Astrocyte of the cerebellum (primary cell): ENCODE data around the gene UFC1.

Source experiments
- DNase-seq: peaks from one replicate; pipeline ENCODE4 v3.0.0-alpha.2; 2011; ENCODE audit warnings: low read depth
- H3K4me3 ChIP-seq: 2 replicates; pipeline ENCODE4 v1.5.1; 2011; ENCODE audit warnings: mild to moderate bottlenecking, low read depth, low read length, moderate library complexity
- in situ Hi-C: cut with HindIII; loops from 2 replicates; pipeline ENCODE4 v1.10.0; 2017; ENCODE audit warnings: low sequenced_read_pairs
- TF ChIP-seq, protein P1 (sequence below): IDR thresholded peaks from 2 replicates; pipeline ENCODE4 v1.5.1; 2012; ENCODE audit warnings: low read length, low read depth, moderate library complexity, mild to moderate bottlenecking; ENCODE audit errors: missing control alignments

Gene UFC1

DNA sequence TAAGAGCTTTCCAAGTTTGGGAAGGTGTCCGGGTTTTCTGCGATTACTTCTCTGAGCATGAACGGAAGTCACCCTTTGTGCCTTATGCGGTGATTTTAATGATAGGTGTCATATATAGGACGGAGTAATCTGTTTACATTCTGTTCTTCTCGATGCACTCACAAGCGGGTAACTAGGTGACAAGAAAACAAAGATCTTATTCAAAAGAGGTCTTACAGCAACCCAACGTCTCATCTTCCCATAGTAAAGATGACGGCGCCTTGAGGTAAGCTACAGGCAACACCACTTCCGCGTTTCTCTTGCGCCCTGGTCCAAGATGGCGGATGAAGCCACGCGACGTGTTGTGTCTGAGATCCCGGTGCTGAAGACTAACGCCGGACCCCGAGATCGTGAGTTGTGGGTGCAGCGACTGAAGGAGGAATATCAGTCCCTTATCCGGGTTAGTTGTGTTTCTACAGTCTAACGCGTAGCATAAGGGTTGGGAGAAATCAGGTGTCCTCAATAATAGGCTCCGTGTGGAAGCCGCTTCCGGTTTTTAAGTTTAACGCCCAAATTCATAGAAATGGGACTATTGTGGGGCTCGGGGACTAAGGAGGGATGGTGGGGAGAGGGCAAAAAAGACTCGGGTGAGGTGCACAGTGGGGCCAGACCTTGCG, at the start of gene UFC1:
TSS of gene UFC1 (plus strand) at position 297 of the 656 bp plus-strand sequence. CDS start at position 317, 20 bp downstream.
- peak within 1 kb of the TSS; percentile 61 for H3K4me3 ChIP-seq
- in situ Hi-C loops: no loop called here
- peak; percentile 81 for DNase-seq
- TF ChIP-seq, protein P1, sequence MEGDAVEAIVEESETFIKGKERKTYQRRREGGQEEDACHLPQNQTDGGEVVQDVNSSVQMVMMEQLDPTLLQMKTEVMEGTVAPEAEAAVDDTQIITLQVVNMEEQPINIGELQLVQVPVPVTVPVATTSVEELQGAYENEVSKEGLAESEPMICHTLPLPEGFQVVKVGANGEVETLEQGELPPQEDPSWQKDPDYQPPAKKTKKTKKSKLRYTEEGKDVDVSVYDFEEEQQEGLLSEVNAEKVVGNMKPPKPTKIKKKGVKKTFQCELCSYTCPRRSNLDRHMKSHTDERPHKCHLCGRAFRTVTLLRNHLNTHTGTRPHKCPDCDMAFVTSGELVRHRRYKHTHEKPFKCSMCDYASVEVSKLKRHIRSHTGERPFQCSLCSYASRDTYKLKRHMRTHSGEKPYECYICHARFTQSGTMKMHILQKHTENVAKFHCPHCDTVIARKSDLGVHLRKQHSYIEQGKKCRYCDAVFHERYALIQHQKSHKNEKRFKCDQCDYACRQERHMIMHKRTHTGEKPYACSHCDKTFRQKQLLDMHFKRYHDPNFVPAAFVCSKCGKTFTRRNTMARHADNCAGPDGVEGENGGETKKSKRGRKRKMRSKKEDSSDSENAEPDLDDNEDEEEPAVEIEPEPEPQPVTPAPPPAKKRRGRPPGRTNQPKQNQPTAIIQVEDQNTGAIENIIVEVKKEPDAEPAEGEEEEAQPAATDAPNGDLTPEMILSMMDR: no peak

DNA sequence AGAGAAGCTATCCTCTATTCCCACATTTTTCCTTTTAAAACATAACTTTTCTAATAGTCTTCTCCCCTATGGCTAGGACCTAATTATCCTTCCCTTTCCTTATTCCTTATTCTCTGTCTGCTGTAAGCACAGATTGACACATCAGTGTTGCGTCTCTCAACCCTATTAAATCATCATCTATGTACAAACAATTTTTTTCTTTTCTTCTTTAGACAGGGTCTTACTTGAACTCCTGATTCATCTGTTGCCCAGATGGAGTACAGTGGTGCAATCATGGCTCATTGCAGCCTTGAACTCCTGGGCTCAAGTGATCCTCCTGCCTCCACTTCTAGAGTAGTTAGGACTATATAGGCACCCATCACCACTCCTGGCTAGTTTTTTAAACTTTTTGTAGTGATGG, 47.3 kb upstream of the UFC1 start:
- DNase-seq: no peak
- in situ Hi-C loops: no loop called here
- TF ChIP-seq, protein P1: no peak
- H3K4me3 ChIP-seq: no peak overlapping the region

DNA sequence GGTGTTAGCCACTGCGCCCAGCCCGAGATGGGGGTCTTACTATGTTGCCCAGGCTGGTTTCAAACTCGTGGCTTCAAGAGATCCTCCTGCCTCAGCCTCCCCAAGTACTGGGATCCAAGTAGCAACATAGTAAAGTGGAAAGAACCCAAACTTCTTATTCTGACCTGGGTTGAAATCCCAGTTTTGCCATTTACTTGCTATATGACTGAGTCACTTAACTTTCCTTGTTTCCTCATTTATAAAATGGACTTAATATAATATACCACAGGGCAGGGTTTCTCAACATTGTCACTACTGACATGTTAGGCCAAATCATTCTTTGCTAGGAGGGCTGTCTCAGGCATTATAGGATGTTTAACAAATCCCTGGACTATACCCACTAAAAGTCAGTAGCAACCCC, 42.7 kb upstream of the UFC1 start:
- no peak overlapping the region for H3K4me3 ChIP-seq
- DNase-seq: no peak
- TF ChIP-seq, protein P1: no peak
- in situ Hi-C loops: no loop called here

DNA sequence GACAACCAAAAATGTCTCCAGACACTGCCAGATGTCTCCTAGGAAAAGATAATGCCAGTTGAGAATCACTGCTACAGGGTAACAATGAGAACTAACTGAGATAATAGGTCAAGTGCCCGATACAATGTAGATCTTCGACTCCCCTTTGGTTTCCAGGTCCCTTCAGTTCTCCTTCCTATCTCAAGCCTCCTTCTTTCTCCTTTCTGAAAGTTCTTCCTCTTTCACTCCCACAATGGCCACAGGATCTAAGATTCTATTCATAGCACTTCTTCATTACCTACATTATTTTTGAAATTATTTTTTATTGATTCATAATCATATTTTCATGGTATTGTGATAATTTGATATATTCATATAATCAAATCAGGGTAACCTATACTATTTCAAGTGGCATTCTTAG, 42.3 kb upstream of the UFC1 start:
- no peak overlapping the region for H3K4me3 ChIP-seq
- in situ Hi-C loops: no loop called here
- TF ChIP-seq, protein P1: no peak
- DNase-seq: no peak

DNA sequence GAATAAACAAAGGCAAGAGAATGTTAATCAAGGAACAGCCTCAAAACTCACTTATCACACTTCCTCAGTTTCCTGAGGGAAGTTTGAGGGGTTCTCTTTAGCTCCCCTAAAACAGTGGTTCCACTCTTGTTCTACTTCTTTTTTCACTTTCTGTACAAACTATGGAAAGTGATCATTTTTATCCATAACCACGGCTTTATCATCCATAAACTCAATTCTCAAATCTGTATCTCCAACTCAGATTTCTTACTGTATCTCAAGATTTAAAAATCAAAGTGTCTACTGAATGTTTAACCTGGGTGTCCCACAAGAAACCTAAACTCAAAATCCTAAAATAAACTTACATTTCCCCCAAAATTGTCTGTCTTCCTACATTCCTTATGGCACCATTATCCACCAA, 39.9 kb upstream of the UFC1 start:
- no peak for DNase-seq
- H3K4me3 ChIP-seq: no peak overlapping the region
- in situ Hi-C loops: no loop called here
- TF ChIP-seq, protein P1: no peak

DNA sequence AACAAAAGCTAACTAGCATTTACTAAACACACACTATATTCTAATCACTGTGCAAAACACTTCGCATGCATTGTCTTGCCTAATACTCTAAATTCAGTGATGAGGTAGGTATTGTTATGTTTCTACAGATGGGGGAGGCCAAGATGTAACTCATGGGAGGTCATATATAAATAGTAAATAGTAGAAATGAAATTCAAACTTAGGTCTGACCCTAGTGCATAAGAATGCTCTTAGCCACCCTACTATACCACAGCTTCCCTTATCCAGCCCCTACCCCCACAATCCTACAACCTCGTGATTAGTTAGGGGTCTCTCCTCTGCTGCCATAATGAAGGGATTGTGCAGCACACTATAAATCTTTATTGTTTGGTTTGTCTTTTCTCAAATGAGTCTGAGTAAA, 39.2 kb upstream of the UFC1 start:
- no peak overlapping the region for H3K4me3 ChIP-seq
- TF ChIP-seq, protein P1: no peak
- DNase-seq: no peak
- in situ Hi-C loops: no loop called here
